HuH-7.5 (cell line): ENCODE measurements around the gene RHNO1.
A peak's percentile ranks its signal among the peaks of the same experiment; 100 is the strongest.

Experiments used
- DNase-seq: peaks from one replicate; pipeline ENCODE4 v3.0.0; 2011; ENCODE audit warnings: low spot score

The RHNO1 gene

GRCh38 chr12:2877047-2877952 lies at the start of gene RHNO1, which contains the start of gene FOXM1:
Gene RHNO1 (plus strand): TSS chr12:2877223. CDS start chr12:2885367, 8,144 bp downstream.
Gene FOXM1 (minus strand): TSS chr12:2877174. CDS start chr12:2874478, 2,696 bp downstream.
- peak; percentile 90 for DNase-seq

- DNase-seq, result no peak
Observed at GRCh38 chr12:2829275-2829674, 47.7 kb upstream of the RHNO1 start.

- DNase-seq, result no peak
Observed at GRCh38 chr12:2832550-2833127, 44.4 kb upstream of the RHNO1 start.

GRCh38 chr12:2833327-2833726 lies 43.7 kb upstream of the RHNO1 start:
- no peak for DNase-seq

- DNase-seq, result no peak
Observed at GRCh38 chr12:2833810-2834209, 43.2 kb upstream of the RHNO1 start.

GRCh38 chr12:2834581-2835491 lies 42.2 kb upstream of the RHNO1 start, which contains the start of gene NRIP2:
Gene NRIP2 (minus strand): TSS chr12:2835035. CDS start chr12:2834983, 52 bp downstream.
- DNase-seq, result no peak

- DNase-seq, result no peak
Observed at GRCh38 chr12:2835691-2836403, 41.2 kb upstream of the RHNO1 start.

- no peak for DNase-seq
Observed at GRCh38 chr12:2836574-2836973, 40.4 kb upstream of the RHNO1 start.

GRCh38 chr12:2841056-2841650 lies 35.9 kb upstream of the RHNO1 start:
- no peak for DNase-seq

- DNase-seq, result no peak
Observed at GRCh38 chr12:2842948-2843347, 34.1 kb upstream of the RHNO1 start.

GRCh38 chr12:2844786-2845185 lies 32.2 kb upstream of the RHNO1 start:
- no peak for DNase-seq

GRCh38 chr12:2845280-2845679 lies 31.7 kb upstream of the RHNO1 start:
- no peak for DNase-seq

GRCh38 chr12:2851931-2852330 lies 25.1 kb upstream of the RHNO1 start:
- DNase-seq, result no peak

- peak; percentile 90 for DNase-seq
Observed at GRCh38 chr12:2853626-2854025, 23.4 kb upstream of the RHNO1 start.

- no peak for DNase-seq
Observed at GRCh38 chr12:2854669-2855453, 22.2 kb upstream of the RHNO1 start.

GRCh38 chr12:2855546-2855945 lies 21.5 kb upstream of the RHNO1 start:
- DNase-seq, result no peak

- DNase-seq, result no peak
Observed at GRCh38 chr12:2856051-2856450, 21.0 kb upstream of the RHNO1 start.

GRCh38 chr12:2857021-2857431 lies 20.0 kb upstream of the RHNO1 start, which contains the start of gene TEX52:
Gene TEX52 (minus strand): TSS chr12:2857039. CDS start chr12:2857026, 13 bp downstream.
- no peak for DNase-seq

GRCh38 chr12:2857576-2857975 lies 19.4 kb upstream of the RHNO1 start:
- no peak for DNase-seq

- DNase-seq, result no peak
Observed at GRCh38 chr12:2858334-2858733, 18.7 kb upstream of the RHNO1 start.
